ENCODE data around the gene PROK1. TPM values are rescaled to one million over a fixed set of nuclear protein-coding genes. Genes with fewer than 3 reads are reported as not detected.

Gene PROK1
- total and polyA plus RNA-seq, 8 donors: 1.5 TPM; not detected in 7

- Histone ChIP-seq H3K36me3 (no peaks in the 10 kb centered on the region), H3K4me3 (no peak overlapping the region), H3K27ac (no peak overlapping the region), H3K4me1 (peaks cover 27 to 77% (median 41%) of the 10 kb centered on the region in 4 donors), H3K27me3 (peaks cover 0 to 11% (median 0%) of the 10 kb centered on the region in 3 donors), H3K9me3 (no peaks in the 10 kb centered on the region)
- intact Hi-C loops (cut with DNase I; ENCODE audit: low total_unique reads): no loop called here
- WGBS, 5 donors: 29 to 47% (median 34%) methylated on average over 3 to 4 of the region's 4 CpGs
- no peak for DNase-seq
- TF ChIP-seq POLR2AphosphoS5 (IDR thresholded peaks at IDR 0.05) (no peak), POLR2A (IDR thresholded peaks at IDR 0.05) (no peak), EP300 (IDR thresholded peaks at IDR 0.05) (no peak), CTCF (IDR thresholded peaks at IDR 0.05) (no peak)
These were observed 29.6 kb downstream of the PROK1 start for GRCh38 chr1:110480356-110481096.

- Histone ChIP-seq H3K4me3 (no peak overlapping the region), H3K4me1 (peaks cover 20 to 68% (median 31%) of the 10 kb centered on the region in 4 donors), H3K36me3 (no peaks in the 10 kb centered on the region), H3K27me3 (peaks cover 0 to 11% (median 0%) of the 10 kb centered on the region in 3 donors), H3K27ac (no peak overlapping the region), H3K9me3 (no peaks in the 10 kb centered on the region)
- DNase-seq: no peak
- no peak for TF ChIP-seq POLR2AphosphoS5 (IDR thresholded peaks at IDR 0.05)
- no peak for TF ChIP-seq CTCF (IDR thresholded peaks at IDR 0.05)
- no peak for TF ChIP-seq POLR2A (IDR thresholded peaks at IDR 0.05)
- TF ChIP-seq EP300 (IDR thresholded peaks at IDR 0.05): no peak
- intact Hi-C loops (cut with DNase I; ENCODE audit: low total_unique reads): no loop called here
- WGBS, 5 donors: 53 to 70% (median 68%) methylated on average over 12 of the region's 12 CpGs
These were observed 31.1 kb downstream of the PROK1 start for GRCh38 chr1:110481968-110482623.

GRCh38 chr1:110482662-110483307 lies 31.8 kb downstream of the PROK1 start:
- no peak for DNase-seq
- Histone ChIP-seq H3K9me3 (no peaks in the 10 kb centered on the region), H3K27me3 (peaks cover 0 to 11% (median 0%) of the 10 kb centered on the region in 3 donors), H3K36me3 (no peaks in the 10 kb centered on the region), H3K4me1 (peaks cover 15 to 68% (median 26%) of the 10 kb centered on the region in 4 donors), H3K4me3 (no peak overlapping the region), H3K27ac (no peak overlapping the region)
- TF ChIP-seq CTCF (IDR thresholded peaks at IDR 0.05) (no peak), POLR2A (IDR thresholded peaks at IDR 0.05) (no peak), EP300 (IDR thresholded peaks at IDR 0.05) (no peak), POLR2AphosphoS5 (IDR thresholded peaks at IDR 0.05) (no peak)
- 61 to 70% (median 65%) methylated on average over 14 to 18 of the region's 18 CpGs for WGBS, 5 donors
- intact Hi-C loops (cut with DNase I; ENCODE audit: low total_unique reads): no loop called here

- H3K4me3 ChIP-seq: no peak overlapping the region
- TF ChIP-seq EP300 (IDR thresholded peaks at IDR 0.05) (no peak), POLR2A (IDR thresholded peaks at IDR 0.05) (no peak), CTCF (IDR thresholded peaks at IDR 0.05) (no peak), POLR2AphosphoS5 (IDR thresholded peaks at IDR 0.05) (no peak)
- 56 to 82% (median 81%) methylated on average over 9 of the region's 9 CpGs for WGBS, 5 donors
- DNase-seq: no peak
- no peaks in the 10 kb centered on the region for H3K36me3 ChIP-seq
- H3K27me3 ChIP-seq: peaks cover 0 to 11% (median 0%) of the 10 kb centered on the region in 3 donors
- H3K27ac ChIP-seq: no peak overlapping the region
- H3K9me3 ChIP-seq: no peaks in the 10 kb centered on the region
- peaks cover 10 to 68% (median 21%) of the 10 kb centered on the region in 4 donors for H3K4me1 ChIP-seq
- intact Hi-C loops (cut with DNase I; ENCODE audit: low total_unique reads): no loop called here
These were observed 32.3 kb downstream of the PROK1 start for GRCh38 chr1:110483308-110483685.
